ENCODE results near the gene SYNGR2. TPM values are rescaled to one million over a fixed set of nuclear protein-coding genes. Genes with fewer than 3 reads are reported as not detected.
A peak's percentile ranks its signal among the peaks of the same experiment; 100 is the strongest.
"Not testable (repeated sequence)": the region's sequence is repeated elsewhere in the genome, so short reads cannot be mapped to it uniquely, and the experiment has no call there.

SYNGR2 gene
- total and polyA plus RNA-seq, 8 donors = 39.0 to 227 (median 48.6) TPM

GRCh38 chr17:78168903-78169793, 767 bp downstream of the SYNGR2 start:
- Histone ChIP-seq H3K4me1 (peaks cover 28 to 58% of the 10 kb centered on the region in 2 donors), H3K36me3 (peaks cover 0 to 31% of the 10 kb centered on the region in 2 donors), H3K27me3 (no peaks in the 10 kb centered on the region), H3K4me3 (peak overlapping the region; percentile 56 to 79), H3K27ac (peak overlapping the region; percentile 80 to 81), H3K9me3 (no peaks in the 10 kb centered on the region)
- DNase-seq = peak in 2 of 4 donors; percentile 65 to 87
- intact Hi-C loops (cut with DNase I) = no loop called here
- no peak for TF ChIP-seq CTCF (IDR thresholded peaks at IDR 0.05)
- ATAC-seq = peak; percentile 42

GRCh38 chr17:78170692-78171590, 2.6 kb downstream of the SYNGR2 start:
- ATAC-seq (no peak), DNase-seq (no peak)
- no peaks in the 10 kb centered on the region for H3K27me3 ChIP-seq
- H3K4me3 ChIP-seq = peak overlapping the region in 1 of 2 donors; percentile 20
- intact Hi-C loops (cut with DNase I) = no loop called here
- H3K9me3 ChIP-seq = no peaks in the 10 kb centered on the region
- H3K4me1 ChIP-seq = peaks cover 44 to 76% of the 10 kb centered on the region in 2 donors
- H3K36me3 ChIP-seq = peaks cover 0 to 31% of the 10 kb centered on the region in 2 donors
- peak overlapping the region in 1 of 2 donors; percentile 92 for H3K27ac ChIP-seq
- no peak for TF ChIP-seq CTCF (IDR thresholded peaks at IDR 0.05)

- H3K27me3 ChIP-seq; intact Hi-C loops (cut with DNase I); H3K9me3 ChIP-seq; DNase-seq: not testable (repeated sequence)
- Histone ChIP-seq H3K36me3 (peaks cover 0 to 31% of the 10 kb centered on the region in 2 donors), H3K4me1 (peaks cover 47 to 84% of the 10 kb centered on the region in 2 donors), H3K4me3 (peak overlapping the region in 1 of 2 donors; percentile 20), H3K27ac (peak overlapping the region; percentile 88 to 92)
- peak; percentile 0 for ATAC-seq
These were observed 3.3 kb downstream of the SYNGR2 start for GRCh38 chr17:78171591-78172248.

- Histone ChIP-seq H3K36me3 (peaks cover 0 to 31% of the 10 kb centered on the region in 2 donors), H3K4me3 (peak overlapping the region in 1 of 2 donors; percentile 20), H3K9me3 (no peaks in the 10 kb centered on the region), H3K4me1 (peaks cover 47 to 88% of the 10 kb centered on the region in 2 donors), H3K27ac (peak overlapping the region; percentile 88 to 92), H3K27me3 (no peaks in the 10 kb centered on the region)
- DNase-seq (peak in 3 of 4 donors; percentile 55 to 91 (median 84)), ATAC-seq (peak; percentile 36)
- no peak for TF ChIP-seq CTCF (IDR thresholded peaks at IDR 0.05)
- intact Hi-C loops (cut with DNase I) = no loop called here
These were observed 4.1 kb downstream of the SYNGR2 start for GRCh38 chr17:78172249-78173051.

All from left lung (tissue), 10 donors.